HL-60 (cell line): ENCODE results near the gene ADAMTS17.

Source experiments
- CTCF ChIP-seq: IDR thresholded peaks from one replicate; pipeline ENCODE4 v1.5.1; 2011; ENCODE audit warnings: low read length, control low read depth, inconsistent platforms; ENCODE audit not compliant: insufficient read depth
- GABPA ChIP-seq: IDR thresholded peaks from 2 replicates; pipeline ENCODE4 v1.6.1; 2012; ENCODE audit warnings: low read depth
- POLR2AphosphoS5 ChIP-seq: IDR thresholded peaks from 2 replicates; pipeline ENCODE4 v1.6.1; 2012; ENCODE audit warnings: low read depth
- REST ChIP-seq: IDR thresholded peaks from 2 replicates; pipeline ENCODE4 v1.6.1; 2012; ENCODE audit warnings: low read depth; ENCODE audit not compliant: insufficient replicate concordance

- TF ChIP-seq CTCF (no peak), GABPA (no peak), REST (no peak), POLR2AphosphoS5 (no peak)
Measured at GRCh38 chr15:99963976-99964375, 377.8 kb downstream of the ADAMTS17 start.
